SW480 (cell line): ENCODE measurements around the gene CCDC150.
"Not testable (repeated sequence)": the region's sequence is repeated elsewhere in the genome, so short reads cannot be mapped to it uniquely, and the experiment has no call there.

Experiments used
- DNase-seq: peaks from one replicate; pipeline ENCODE4 v3.0.0-alpha.2; 2016; ENCODE audit warnings: low spot score

The CCDC150 gene

GRCh38 chr2:196718419-196719109 lies 79.0 kb downstream of the CCDC150 start:
- DNase-seq: no peak

DNA sequence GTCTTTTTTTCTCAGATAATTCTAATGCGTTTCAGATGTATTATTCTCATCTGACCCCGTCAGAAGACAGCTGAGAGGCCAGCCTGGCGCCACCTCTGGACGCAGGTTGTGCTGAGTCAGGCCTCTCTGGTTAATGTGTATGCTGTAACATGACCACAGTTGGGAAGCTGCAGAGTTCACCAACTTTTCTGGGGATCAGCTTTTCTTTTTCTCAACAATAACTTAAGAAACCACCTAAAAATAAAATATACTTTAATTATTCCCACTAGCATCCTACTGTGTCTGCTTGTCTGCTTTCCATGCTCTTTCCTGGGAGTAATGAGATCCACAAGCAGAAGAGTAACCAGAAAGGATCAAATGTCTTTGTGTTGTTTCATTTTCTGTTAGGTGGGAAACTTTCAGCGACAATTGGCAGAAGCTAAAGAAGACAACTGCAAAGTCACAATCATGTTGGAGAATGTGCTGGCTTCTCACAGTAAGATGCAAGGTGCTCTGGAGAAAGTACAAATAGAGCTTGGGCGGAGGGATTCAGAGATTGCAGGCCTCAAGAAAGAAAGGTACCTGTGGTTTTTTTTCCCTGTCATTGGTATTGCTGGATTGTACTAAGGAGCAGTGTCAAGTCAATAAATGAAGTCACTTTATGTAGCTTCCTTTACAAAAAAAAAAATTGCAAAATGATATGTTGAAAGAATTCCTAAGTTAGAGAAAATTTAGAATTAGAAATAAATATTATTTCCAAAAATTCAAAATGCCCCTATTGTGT lies 79.8 kb downstream of the CCDC150 start:
- no peak for DNase-seq

GRCh38 chr2:196723571-196723970 lies 84.1 kb downstream of the CCDC150 start:
- no peak for DNase-seq

DNA sequence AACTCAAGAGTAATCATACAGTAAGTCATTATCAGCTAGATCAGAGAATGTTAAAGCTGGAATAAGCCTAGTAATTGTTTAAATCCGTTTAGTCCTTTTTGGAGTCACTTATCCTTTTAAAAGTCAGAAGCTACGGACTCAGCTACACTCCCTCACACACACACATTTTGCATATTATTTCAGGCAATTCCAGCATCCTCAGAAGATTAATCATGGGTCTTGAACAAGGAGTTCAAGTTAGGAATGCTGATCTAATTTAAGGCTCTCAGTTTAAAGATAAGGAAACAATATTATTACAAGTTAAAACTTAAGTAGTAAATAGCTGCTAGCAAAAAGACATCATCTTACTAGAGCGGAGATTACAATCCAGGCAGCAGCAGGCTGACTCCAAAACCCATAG lies 85.7 kb downstream of the CCDC150 start:
- no peak for DNase-seq

GRCh38 chr2:196725882-196726281 lies 86.4 kb downstream of the CCDC150 start:
- no peak for DNase-seq

GRCh38 chr2:196729418-196729817 lies 89.9 kb downstream of the CCDC150 start:
- no peak for DNase-seq

- DNase-seq: not testable (repeated sequence)
These were observed 97.1 kb downstream of the CCDC150 start for GRCh38 chr2:196736646-196737045.

DNA sequence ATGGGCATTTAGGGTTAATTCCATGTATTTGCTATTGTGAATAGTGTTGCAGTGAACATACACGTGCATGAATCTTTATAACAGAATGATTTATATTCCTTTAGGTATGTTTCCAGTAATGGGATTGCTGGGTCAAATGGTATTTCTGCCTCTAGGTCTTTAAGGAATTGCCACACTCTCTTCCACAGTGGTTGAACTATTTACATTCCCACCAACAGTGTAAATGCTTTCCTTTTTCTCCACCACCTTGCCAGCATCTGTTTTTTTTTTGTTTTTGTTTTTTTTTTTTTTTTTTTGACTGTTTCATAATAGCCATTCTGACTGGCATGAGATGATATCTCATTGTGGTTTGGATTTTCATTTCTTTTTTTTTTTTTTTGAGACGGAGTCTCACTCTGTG lies 97.5 kb downstream of the CCDC150 start:
- DNase-seq: no peak

DNA sequence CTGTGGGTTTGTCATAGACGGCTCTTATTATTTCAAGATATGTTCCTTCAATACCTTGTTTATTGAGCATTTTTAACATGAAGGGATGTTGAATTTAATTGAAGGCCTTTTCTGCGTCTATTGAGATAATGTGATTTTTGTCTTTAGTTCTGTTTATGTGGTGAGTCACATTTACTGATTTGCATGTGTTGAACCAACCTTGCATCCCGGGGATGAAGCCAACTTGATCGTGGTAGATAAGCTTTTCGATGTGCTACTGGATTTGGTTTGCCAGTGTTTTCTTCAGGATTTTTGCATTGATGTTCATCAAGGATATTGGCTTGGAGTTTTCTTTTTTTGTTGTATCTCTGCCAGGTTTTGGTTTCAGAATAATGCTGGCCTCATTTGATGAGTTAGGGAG lies 99.5 kb downstream of the CCDC150 start:
- no peak for DNase-seq

DNA sequence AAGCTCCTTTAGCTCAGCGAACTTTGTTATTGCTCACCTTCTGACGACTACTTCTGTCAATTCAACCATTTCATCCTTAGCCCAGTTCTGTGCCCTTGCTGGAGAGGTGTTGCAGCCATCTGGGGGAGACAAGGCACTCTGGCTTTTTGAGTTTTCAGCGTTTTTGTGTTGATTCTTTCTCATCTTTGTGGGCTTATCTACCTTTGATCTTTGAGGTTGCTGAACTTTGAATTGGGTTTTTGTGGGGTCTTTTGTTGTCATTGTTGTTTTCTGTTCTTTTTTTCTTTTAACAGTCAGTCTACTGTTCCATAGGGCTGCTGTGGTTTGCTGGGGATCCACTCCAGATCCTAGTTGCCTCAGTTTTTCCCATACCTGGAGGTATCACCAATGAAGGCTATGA lies 102.7 kb downstream of the CCDC150 start:
- no peak for DNase-seq

DNA sequence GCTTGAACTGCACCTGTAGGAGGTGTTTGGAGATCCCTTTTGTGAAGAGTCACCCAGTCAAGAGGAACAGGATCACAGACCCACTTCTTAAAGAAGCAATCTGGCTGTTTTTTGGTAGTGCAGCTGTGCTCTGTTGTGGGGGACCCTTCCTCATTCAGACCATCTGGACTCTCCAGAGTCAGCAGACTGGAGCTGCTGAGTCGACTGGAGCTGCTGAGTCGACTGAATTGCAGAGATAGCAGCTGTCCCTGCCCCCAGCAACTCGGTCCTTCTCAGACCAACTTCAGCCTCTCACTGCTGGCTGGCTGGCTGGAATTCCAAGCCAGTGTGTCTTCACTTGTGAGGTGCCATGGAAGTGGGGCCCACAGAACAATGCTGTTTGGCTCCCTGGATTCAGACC lies 103.2 kb downstream of the CCDC150 start:
- no peak for DNase-seq

GRCh38 chr2:196743165-196743564 lies 103.7 kb downstream of the CCDC150 start:
- no peak for DNase-seq

- no peak for DNase-seq
These were observed 106.2 kb downstream of the CCDC150 start for GRCh38 chr2:196745711-196746110.

GRCh38 chr2:196747400-196747799 lies 107.9 kb downstream of the CCDC150 start:
- DNase-seq: no peak

DNA sequence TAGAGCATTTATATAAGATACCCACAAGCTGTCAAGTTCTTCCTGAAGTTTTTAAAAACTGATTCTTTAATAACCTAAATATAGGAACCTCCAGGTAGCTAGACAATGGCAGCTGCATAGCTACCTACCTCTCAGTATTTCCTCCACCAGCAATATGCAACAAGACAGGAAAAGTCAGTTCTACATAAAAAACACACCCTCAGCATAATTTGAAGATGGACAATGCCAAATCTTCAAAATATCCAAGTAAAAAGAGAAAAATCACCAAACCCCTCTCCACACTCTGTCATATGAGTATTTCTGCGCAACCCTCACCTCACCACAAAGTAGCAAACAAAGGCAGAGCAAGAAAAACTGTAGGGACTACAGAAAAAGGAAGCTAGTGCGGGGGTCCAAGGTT lies 108.6 kb downstream of the CCDC150 start:
- no peak for DNase-seq

DNA sequence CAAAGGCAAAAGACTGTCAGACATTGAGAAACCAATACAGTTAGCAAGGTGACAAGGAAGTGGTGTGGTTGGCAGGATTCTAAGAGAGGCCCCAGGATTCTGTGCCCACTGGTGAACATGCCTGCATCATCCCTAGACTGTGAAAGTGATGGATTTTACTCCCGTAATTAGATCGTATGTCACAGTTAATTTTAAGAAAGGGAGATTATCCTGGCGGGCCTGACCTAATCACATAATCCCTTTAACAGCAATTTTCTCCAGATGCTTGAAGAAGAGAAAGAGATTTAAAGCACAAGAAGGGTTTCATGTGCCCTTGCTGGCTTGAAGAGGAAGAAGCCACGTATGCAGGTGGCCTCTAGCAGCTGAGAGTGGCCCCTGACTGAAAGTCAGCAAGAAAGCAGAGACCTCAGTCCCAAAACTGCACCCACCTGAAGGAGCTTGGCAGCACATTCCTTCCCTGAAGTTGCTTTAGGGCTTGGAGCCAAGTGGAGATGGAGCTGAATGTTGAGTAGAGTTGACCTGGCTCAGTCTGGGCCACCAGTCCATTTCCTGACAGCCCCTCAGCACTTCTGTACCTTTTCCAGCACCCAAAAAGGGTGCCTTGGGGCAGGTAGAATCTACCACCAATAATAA lies 110.9 kb downstream of the CCDC150 start:
- DNase-seq: no peak

DNA sequence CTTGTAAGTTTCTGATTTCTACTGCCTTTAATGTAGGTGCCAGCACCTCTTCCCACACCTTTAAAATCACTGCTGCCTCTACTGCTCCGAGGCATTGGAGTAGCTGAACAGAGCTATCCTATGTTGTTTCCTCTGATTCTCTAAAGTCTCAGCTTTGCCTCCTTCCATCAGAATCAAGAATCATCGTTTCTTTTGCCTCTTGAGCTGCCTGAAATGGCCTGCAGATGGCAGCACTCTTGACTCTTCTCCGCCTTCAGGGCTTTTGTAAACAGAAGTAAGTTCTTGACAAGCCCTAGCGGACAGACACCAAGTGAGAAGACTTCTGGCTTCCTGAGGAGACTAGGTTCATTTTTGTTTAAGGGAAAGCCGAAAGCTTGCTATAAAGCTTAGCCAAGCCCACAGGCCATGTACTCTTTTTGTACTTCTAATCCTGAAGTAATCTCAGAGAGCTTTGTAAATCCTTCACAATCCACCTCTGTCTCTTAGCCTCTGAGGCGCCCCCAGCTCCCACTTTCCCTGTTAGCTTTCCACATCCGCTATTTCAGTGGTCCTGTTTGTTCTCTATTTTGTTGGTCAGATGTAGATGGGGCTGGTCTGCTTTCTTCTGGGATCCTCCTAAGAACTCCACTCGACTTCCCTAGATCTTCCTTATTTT lies 111.6 kb downstream of the CCDC150 start:
- peak; percentile 9 for DNase-seq

DNA sequence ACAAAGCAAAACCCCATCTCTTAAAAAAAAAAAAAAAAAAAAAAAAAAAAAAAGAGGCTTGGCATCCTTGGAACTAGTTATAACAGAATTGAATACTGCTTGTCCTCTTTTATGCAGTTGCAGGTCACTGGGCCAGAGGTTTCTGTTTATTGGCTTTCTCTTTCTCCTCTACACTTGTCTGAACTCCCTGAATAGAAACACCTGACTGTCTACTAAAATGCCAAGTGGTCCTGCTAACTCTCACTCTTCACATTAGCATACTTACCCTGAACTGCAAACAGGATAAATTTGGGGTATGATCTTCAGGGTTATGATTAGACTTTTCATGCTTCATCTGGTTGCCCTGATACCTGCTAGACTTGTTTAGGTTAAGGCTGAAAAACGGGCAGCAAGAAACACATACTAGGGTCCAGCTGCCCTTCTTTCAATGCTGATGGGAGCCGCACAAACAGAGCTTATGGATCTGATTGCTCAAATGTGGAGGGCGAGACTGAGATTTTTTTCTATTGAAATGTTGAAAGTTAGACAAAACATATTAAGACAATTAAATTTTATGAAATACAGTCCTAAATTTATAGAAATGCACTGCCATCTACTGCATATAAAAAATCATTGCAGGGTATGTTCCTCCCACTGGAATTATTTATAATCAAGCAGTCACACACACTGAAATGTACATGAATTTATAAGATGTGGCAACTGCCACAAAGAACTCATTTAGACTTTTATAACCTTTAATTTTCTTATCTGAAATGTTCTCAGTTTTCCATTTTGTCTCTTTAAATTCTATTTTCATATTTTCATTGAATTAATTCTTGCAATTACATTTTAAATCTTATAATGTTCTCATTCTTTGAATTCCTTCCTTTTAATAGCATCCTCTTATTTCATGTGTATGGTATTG lies 119.2 kb downstream of the CCDC150 start:
- peak; percentile 8 for DNase-seq

DNA sequence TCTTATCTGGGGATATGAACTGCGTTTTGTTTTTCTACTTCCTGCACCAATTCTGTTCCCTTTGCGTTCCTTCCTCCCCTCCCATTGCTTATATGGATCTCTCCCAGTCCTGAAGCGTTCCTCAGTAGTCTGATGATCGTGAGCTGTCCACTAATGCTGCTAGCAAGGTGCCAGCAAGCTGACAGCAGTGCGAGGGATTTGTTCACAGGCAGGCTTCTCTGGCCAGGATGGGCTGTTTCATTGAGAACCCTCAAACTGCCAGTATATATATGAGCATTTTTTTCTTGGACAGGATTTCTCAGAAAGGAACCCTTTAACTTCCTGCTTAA lies 119.8 kb downstream of the CCDC150 start:
- no peak for DNase-seq

DNA sequence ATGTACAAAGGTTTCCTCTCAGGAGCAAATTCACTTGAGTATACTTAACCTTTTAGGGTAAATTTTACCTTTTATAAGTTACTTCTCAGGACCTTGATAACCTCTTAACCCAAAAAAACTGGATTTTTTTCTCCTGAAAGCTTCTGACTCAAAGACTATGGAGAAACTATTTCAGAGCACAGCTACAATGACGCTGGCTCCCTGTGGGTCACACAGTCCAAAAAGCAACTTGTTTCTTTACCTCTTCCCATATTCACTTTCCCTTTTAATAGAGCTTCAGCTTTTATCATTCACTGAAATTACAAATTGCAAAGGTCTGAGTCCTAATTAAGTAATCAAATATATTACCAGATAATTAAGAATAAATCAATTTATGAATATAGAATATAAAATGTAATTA lies 127.6 kb downstream of the CCDC150 start:
- no peak for DNase-seq
